PC-3 (cell line): ENCODE results near the gene YWHAH. TPM values are rescaled to one million over a fixed set of nuclear protein-coding genes. Genes with fewer than 3 reads are reported as not detected.

Experiments
- ATAC-seq: fragments of 200-7000 bp; cut with Tn5 transposase; 2 replicates; pipeline ENCODE4 v1.9.1; 2020; ENCODE audit warnings: mild to moderate bottlenecking, moderate library complexity
- BruUV-seq: library from RNA; stranded (reverse); fragments of 400-500 nt; replicated peaks from 2 replicates; lab custom pipeline; 2021; lab: Mats Ljungman, UMichigan
- CTCF ChIA-PET: fragments of 300-600 bp; sonication (Branson Sonifier 250); formaldehyde crosslinking; loops from one replicate; lab custom pipeline; 2022; ENCODE audit warnings: antibody characterized with exemption; lab: Charles Lee
- POLR2A ChIA-PET: fragments of 300-600 bp; sonication (Branson Sonifier 250); formaldehyde crosslinking; loops from one replicate; lab custom pipeline; 2022; ENCODE audit warnings: antibody characterized with exemption; ENCODE audit not compliant: unreplicated experiment; lab: Charles Lee
- DNase-seq: peaks from one replicate; pipeline ENCODE4 v3.0.0-alpha.2; 2015
- H2AFZ ChIP-seq: fragments of 300-600 bp; sonication (generic); 2 replicates; pipeline ENCODE4 v1.6.0; 2016; ENCODE audit warnings: antibody characterized with exemption, low read length
- H3F3A ChIP-seq: fragments of 300-600 bp; sonication (generic); one replicate; pipeline ENCODE4 v1.6.0; 2017; ENCODE audit warnings: antibody characterized with exemption, low read length, control low read depth, mild to moderate bottlenecking; ENCODE audit not compliant: unreplicated experiment
- H3K27ac ChIP-seq: fragments of 300-600 bp; sonication (generic); 2 replicates; pipeline ENCODE4 v1.5.1; 2016; ENCODE audit warnings: mild to moderate bottlenecking, low read length
- H3K27me3 ChIP-seq: fragments of 300-600 bp; sonication (generic); 2 replicates; pipeline ENCODE4 v1.6.1; 2016; ENCODE audit warnings: low read length, mixed read lengths
- H3K36me3 ChIP-seq: fragments of 300-600 bp; sonication (generic); 2 replicates; pipeline ENCODE4 v1.6.1; 2016; ENCODE audit warnings: low read depth, mixed run types, low read length, mixed read lengths
- H3K4me1 ChIP-seq: fragments of 300-600 bp; sonication (generic); 2 replicates; pipeline ENCODE4 v1.5.1; 2016; ENCODE audit warnings: low read length; ENCODE audit not compliant: insufficient read depth
- H3K4me2 ChIP-seq: fragments of 300-600 bp; sonication (generic); 2 replicates; pipeline ENCODE4 v1.6.0; 2016; ENCODE audit warnings: low read length
- H3K4me3 ChIP-seq: fragments of 300-600 bp; sonication (generic); 2 replicates; pipeline ENCODE4 v1.5.1; 2016; ENCODE audit warnings: mild to moderate bottlenecking, low read length, mixed read lengths
- H3K79me2 ChIP-seq: fragments of 300-600 bp; sonication (generic); 2 replicates; pipeline ENCODE4 v1.6.1; 2017; ENCODE audit warnings: low read length, mixed read lengths
- H3K9ac ChIP-seq: fragments of 300-600 bp; sonication (generic); 2 replicates; pipeline ENCODE4 v1.6.0; 2016; ENCODE audit warnings: mild to moderate bottlenecking, low read length
- H3K9me2 ChIP-seq: fragments of 300-600 bp; sonication (generic); replicated peaks from 2 replicates; pipeline ENCODE4 v1.6.1; 2016; ENCODE audit warnings: mixed run types, low read length, mixed read lengths
- H3K9me3 ChIP-seq: fragments of 300-600 bp; sonication (generic); 2 replicates; pipeline ENCODE4 v1.6.1; 2016; ENCODE audit warnings: low read length, mixed read lengths
- H4K20me1 ChIP-seq: fragments of 300-600 bp; sonication (generic); 2 replicates; pipeline ENCODE4 v1.6.1; 2016; ENCODE audit warnings: low read length, mixed read lengths
- EZH2 ChIP-seq: fragments of 300-600 bp; sonication (generic); IDR thresholded peaks from one replicate; pipeline ENCODE4 v1.6.1; 2017; ENCODE audit warnings: antibody characterized with exemption, mild to moderate bottlenecking, low read length; ENCODE audit not compliant: unreplicated experiment
- EZH2phosphoT487 ChIP-seq: fragments of 300-600 bp; sonication (generic); IDR thresholded peaks from 2 replicates; pipeline ENCODE4 v1.6.1; 2018; ENCODE audit warnings: mild to moderate bottlenecking, antibody characterized with exemption, low read length, borderline replicate concordance
- intact Hi-C: fragments of 100-400 bp; cut with micrococcal nuclease; formaldehyde crosslinking; loops from 2 replicates; pipeline ENCODE4 v1.9.0; 2023
- total RNA-seq: library from RNA; depleted of rRNA; stranded (reverse); fragments of >200 nt; gene quantifications from 2 replicates; pipeline ENCODE4 v1.2.3, GENCODE V29; 2014; rRNA removed
- TF ChIP-seq, protein P1 (sequence below): fragments of 300-600 bp; sonication (generic); conservative IDR thresholded peaks from 2 replicates; pipeline ENCODE4 v1.5.1; 2017; ENCODE audit warnings: antibody characterized with exemption, low read depth, mild to moderate bottlenecking, low read length

Gene YWHAH
- total RNA-seq, 1 experiment from 2014 or later, result 75.0 TPM

DNA sequence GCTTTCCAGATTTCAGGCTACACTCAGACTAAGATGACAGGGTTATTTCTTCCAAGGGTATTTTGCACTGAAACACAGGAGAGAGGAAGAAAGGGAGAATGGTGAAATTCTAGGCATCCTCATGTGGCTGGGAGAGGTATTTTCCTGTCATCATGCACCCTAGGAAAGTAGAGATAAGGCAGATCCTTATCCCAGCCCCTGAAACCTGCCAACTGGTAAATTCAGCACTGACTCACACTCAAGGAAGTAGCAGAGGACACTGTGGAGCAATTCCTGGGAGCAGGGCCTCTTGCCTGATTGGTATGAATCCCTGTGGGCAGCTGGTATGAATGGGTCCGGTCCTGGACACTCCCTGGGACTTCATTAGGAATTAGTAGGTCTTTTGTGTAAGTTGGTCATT is 61.1 kb downstream of the YWHAH start:
- POLR2A ChIA-PET, result no interaction called here
- intact Hi-C loops, result no loop called here
- Histone ChIP-seq H3K36me3 (no peaks in the 10 kb centered on the region), H3F3A (no peaks in the 10 kb centered on the region), H3K9me2 (no peaks in the 10 kb centered on the region), H4K20me1 (no peaks in the 10 kb centered on the region), H2AFZ (no peak overlapping the region), H3K4me3 (no peak overlapping the region), H3K79me2 (no peaks in the 10 kb centered on the region), H3K27me3 (no peaks in the 10 kb centered on the region), H3K4me1 (peaks cover 8% of the 10 kb centered on the region), H3K4me2 (no peak overlapping the region), H3K27ac (peak overlapping the region; percentile 37; the same call in 1 of the 2 replicates), H3K9me3 (no peaks in the 10 kb centered on the region), H3K9ac (no peak overlapping the region)
- TF ChIP-seq EZH2phosphoT487 (no peak), EZH2 (no peak)
- TF ChIP-seq, protein P1, sequence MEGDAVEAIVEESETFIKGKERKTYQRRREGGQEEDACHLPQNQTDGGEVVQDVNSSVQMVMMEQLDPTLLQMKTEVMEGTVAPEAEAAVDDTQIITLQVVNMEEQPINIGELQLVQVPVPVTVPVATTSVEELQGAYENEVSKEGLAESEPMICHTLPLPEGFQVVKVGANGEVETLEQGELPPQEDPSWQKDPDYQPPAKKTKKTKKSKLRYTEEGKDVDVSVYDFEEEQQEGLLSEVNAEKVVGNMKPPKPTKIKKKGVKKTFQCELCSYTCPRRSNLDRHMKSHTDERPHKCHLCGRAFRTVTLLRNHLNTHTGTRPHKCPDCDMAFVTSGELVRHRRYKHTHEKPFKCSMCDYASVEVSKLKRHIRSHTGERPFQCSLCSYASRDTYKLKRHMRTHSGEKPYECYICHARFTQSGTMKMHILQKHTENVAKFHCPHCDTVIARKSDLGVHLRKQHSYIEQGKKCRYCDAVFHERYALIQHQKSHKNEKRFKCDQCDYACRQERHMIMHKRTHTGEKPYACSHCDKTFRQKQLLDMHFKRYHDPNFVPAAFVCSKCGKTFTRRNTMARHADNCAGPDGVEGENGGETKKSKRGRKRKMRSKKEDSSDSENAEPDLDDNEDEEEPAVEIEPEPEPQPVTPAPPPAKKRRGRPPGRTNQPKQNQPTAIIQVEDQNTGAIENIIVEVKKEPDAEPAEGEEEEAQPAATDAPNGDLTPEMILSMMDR, result no peak
- CTCF ChIA-PET, result no interaction called here
- DNase-seq, result peak; percentile 66
- ATAC-seq, result peak; percentile 58
- no TSS peak for BruUV-seq

Other genes starting within 250 kb of the YWHAH start
- gene PRR14L, start 194.4 kb upstream of the YWHAH start, total RNA-seq, result 9.3 and 17.9 TPM in 2 replicates
- 7.9 and 8.3 TPM in 2 replicates for gene DEPDC5, start 190.5 kb upstream of the YWHAH start, total RNA-seq
- 0.12 TPM in 1 of 2 replicates, not detected in the other for gene SLC5A1, start 98.7 kb downstream of the YWHAH start, total RNA-seq
- not detected in 2 replicates for gene C22orf42, start 214.8 kb downstream of the YWHAH start, total RNA-seq